Measurements from ENCODE around the gene ELK1. TPM values are rescaled to one million over a fixed set of nuclear protein-coding genes. Genes with fewer than 3 reads are reported as not detected.

Gene ELK1
- total and polyA plus RNA-seq, 2 of the 8 experiments (the other 6 are each of a cell fraction or from before 2014, with no cell fraction given): 31.9 to 42.2 TPM

- Histone ChIP-seq H2BK15ac (ENCODE audit: low read length) (no peak overlapping the region), H2BK12ac (ENCODE audit: low read depth, low read length) (no peak overlapping the region), H3K4me3 (ENCODE audit: extremely low read depth in 1 of 4, insufficient read depth in 2 of 4, low read depth in 3 of 4, low read length in 4 of 4) (no peak overlapping the region), H2BK20ac (ENCODE audit: low read length) (no peak overlapping the region), H3K23me2 (ENCODE audit: low read depth, low read length) (no peaks in the 10 kb centered on the region; the same call in 1 of the 2 replicates), H3K56ac (replicated peaks; ENCODE audit: insufficient read length, low read depth, low read length) (no peak overlapping the region), H3K4me2 (ENCODE audit: insufficient read depth in 1 of 2, low read depth in 2 of 2, low read length in 2 of 2) (no peak overlapping the region), H2BK120ac (replicated peaks; ENCODE audit: low read depth, low read length) (no peak overlapping the region), H4K5ac (ENCODE audit: insufficient read length, low read depth, low read length) (no peak overlapping the region), H4K20me1 (replicated peaks in 1 of 2; ENCODE audit: control insufficient read depth in 1 of 2, insufficient read depth in 2 of 2, low read length in 2 of 2) (no peaks in the 10 kb centered on the region), H3K9me3 (ENCODE audit: insufficient read depth in 2 of 2, low read depth in 1 of 2, low read length in 1 of 2) (peaks cover 5 to 6% of the 10 kb centered on the region in 2 experiments; a peak in 2 of 4 replicates), H3K4ac (replicated peaks; ENCODE audit: insufficient read length, low read depth, low read length) (no peak overlapping the region), H3K18ac (ENCODE audit: extremely low read depth, low read length) (no peak overlapping the region), H4K91ac (replicated peaks; ENCODE audit: insufficient read length, low read length) (no peak overlapping the region), H3K23ac (ENCODE audit: insufficient read length) (no peak overlapping the region), H3K9ac (replicated peaks in 1 of 4; ENCODE audit: extremely low read depth in 1 of 4, low read depth in 3 of 4, low read length in 3 of 4) (no peak overlapping the region), H3K27me3 (replicated peaks in 1 of 4; ENCODE audit: control insufficient read depth in 3 of 4, extremely low read depth in 1 of 4, insufficient read depth in 3 of 4, low read length in 3 of 4) (no peaks in the 10 kb centered on the region), H3K79me2 (ENCODE audit: control insufficient read depth in 1 of 2, insufficient read depth in 2 of 2, low read length in 2 of 2) (no peaks in the 10 kb centered on the region; a peak in 1 of 4 replicates), H3K14ac (ENCODE audit: insufficient read length) (no peak overlapping the region), H4K8ac (ENCODE audit: extremely low read depth, insufficient read depth, low read length) (no peak overlapping the region), H3K27ac (ENCODE audit: low read depth, low read length) (no peak overlapping the region), H2AK5ac (ENCODE audit: low read depth, low read length) (no peak overlapping the region), H3K4me1 (replicated peaks in 1 of 4; ENCODE audit: control insufficient read depth in 3 of 4, insufficient read depth in 4 of 4, low read length in 3 of 4) (peaks cover 0 to 3% (median 0%) of the 10 kb centered on the region in 4 experiments; a peak in 1 of 7 replicates), H3K36me3 (ENCODE audit: control insufficient read depth in 2 of 4, insufficient read depth in 4 of 4, low read length in 3 of 4) (peaks cover 2 to 39% (median 24%) of the 10 kb centered on the region in 4 experiments; a peak in 6 of 8 replicates), H2AFZ (ENCODE audit: low read length) (no peak overlapping the region), H3K79me1 (ENCODE audit: low read depth, low read length) (no peaks in the 10 kb centered on the region), H2BK5ac (ENCODE audit: low read depth, low read length) (no peak overlapping the region)
- 96% methylated on average over 11 of the region's 14 CpGs; no CpG with 5 or more reads in 1 of the 2 experiments for WGBS, 2 experiments (ENCODE audit: extremely low coverage in 1 of 2, insufficient coverage in 1 of 2, insufficient read length in 1 of 2, insufficient replicate concordance in 2 of 2, low coverage in 1 of 2, low lambda C conversion rate in 2 of 2, missing lambda C conversion rate in 1 of 2)
- TF ChIP-seq, protein P1, sequence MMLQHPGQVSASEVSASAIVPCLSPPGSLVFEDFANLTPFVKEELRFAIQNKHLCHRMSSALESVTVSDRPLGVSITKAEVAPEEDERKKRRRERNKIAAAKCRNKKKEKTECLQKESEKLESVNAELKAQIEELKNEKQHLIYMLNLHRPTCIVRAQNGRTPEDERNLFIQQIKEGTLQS (IDR thresholded peaks at IDR 0.05; ENCODE audit: insufficient read depth, low read depth, low read length): no peak
- no peak for TF ChIP-seq SIX5 (IDR thresholded peaks at IDR 0.05; ENCODE audit: low read depth, low read length)
- no peak for TF ChIP-seq CBX5 (IDR thresholded peaks at IDR 0.05; ENCODE audit: low read depth, low read length)
- TF ChIP-seq TEAD4 (IDR thresholded peaks at IDR 0.05; ENCODE audit: low read depth, low read length): no peak
- no peak for TF ChIP-seq CHD2 (IDR thresholded peaks at IDR 0.05; ENCODE audit: low read length)
- no peak for TF ChIP-seq YY1 (IDR thresholded peaks at IDR 0.05; ENCODE audit: low read depth, low read length)
- no peak for TF ChIP-seq NRF1 (IDR thresholded peaks at IDR 0.05; ENCODE audit: low read depth, low read length)
- TF ChIP-seq, protein P2, sequence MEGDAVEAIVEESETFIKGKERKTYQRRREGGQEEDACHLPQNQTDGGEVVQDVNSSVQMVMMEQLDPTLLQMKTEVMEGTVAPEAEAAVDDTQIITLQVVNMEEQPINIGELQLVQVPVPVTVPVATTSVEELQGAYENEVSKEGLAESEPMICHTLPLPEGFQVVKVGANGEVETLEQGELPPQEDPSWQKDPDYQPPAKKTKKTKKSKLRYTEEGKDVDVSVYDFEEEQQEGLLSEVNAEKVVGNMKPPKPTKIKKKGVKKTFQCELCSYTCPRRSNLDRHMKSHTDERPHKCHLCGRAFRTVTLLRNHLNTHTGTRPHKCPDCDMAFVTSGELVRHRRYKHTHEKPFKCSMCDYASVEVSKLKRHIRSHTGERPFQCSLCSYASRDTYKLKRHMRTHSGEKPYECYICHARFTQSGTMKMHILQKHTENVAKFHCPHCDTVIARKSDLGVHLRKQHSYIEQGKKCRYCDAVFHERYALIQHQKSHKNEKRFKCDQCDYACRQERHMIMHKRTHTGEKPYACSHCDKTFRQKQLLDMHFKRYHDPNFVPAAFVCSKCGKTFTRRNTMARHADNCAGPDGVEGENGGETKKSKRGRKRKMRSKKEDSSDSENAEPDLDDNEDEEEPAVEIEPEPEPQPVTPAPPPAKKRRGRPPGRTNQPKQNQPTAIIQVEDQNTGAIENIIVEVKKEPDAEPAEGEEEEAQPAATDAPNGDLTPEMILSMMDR (IDR thresholded peaks at IDR 0.05; ENCODE audit: control extremely low read depth in 1 of 3, insufficient read depth in 1 of 3, low read depth in 1 of 3, low read length in 3 of 3): no peak
- no peak for TF ChIP-seq SP4 (IDR thresholded peaks at IDR 0.05; ENCODE audit: low read length)
- DNase-seq (ENCODE audit: low read depth in 1 of 2, low spot score in 2 of 2) (no peak), FAIRE-seq (no peak)
- POLR2A ChIA-PET (ENCODE audit: partially characterized antibody): no interaction called here
- CTCF ChIA-PET (ENCODE audit: partially characterized antibody): no interaction called here
Observed at GRCh38 chrX:47638816-47639215, 11.5 kb downstream of the ELK1 start.

All from H1 (cell line).